RPMI8226 (cell line): ENCODE data around the gene CFH.
"Not testable (repeated sequence)": the region's sequence is repeated elsewhere in the genome, so short reads cannot be mapped to it uniquely, and the experiment has no call there.

Source experiments
- DNase-seq: peaks from one replicate; pipeline ENCODE4 v3.0.0-alpha.2; 2015

Gene CFH

DNA sequence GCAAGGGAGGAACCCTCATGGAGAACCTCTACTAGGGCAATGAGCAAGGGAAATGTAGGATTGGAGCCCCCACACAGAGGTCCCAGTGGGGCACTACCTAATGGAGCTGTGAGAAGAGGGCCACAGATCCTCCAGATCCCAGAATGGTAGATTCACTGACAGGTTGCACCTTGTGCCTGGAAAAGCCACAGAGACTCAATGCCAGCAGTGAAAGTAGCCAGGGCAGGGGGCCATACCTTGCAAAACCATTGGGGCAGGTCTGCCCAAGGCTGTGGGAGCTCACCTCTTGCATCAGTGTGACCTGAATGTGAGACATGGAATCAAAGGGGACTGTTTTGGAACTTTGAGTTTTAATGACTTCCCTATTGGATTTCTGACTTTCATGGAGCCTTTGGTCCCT, 17.9 kb downstream of the CFH start:
- DNase-seq = no peak

DNA sequence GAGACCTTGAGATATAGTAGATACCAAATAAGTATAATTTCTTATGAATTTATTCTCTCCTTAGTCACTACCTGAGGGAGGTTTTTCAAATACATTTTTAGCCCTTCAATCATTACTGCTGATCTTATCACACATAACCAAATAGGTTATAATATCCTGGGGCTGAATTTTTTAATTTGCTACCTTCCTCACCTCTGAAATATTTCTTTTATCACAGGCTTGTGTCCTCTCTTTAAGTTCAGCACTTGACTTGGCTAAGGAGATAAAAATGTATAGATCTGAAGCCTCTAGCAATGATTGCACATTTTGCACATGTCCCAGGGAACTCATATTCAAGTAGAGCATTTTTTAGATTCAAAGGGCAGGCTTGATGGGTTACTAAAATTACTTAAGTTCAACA, 23.1 kb downstream of the CFH start:
- DNase-seq = no peak

DNA sequence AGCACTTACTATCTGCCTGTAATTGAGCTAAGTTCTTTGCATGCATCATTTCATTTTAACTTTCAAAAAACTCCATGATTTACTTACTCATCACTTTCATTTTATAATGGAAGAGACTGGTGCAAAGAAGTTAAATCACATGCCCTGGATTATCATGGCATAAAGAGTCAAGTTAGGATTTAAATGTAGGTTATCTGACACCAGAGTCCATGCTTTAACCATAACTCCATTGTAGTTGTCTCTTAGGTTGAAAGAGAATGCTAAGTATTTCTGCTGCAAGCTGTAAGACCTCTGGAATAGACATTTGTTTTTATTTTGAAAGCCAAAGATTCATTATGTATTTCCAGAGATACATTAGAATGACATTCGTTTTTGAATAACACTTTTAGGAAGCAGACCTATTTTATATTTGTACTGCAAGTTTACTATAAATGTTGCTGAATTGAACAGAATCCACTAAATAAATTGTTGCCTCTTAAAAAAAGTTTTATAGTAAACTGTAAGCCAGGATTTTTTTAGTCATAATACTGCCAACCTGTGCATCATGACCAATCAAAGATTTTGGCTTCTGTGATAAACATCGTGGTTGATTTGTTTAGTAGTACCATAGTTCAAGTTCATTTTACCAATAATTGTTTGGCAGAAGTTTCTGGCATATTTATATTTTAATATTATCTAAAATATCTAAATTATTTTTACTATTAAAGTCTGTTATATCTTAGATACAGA, 26.1 kb downstream of the CFH start:
- no peak for DNase-seq

DNA sequence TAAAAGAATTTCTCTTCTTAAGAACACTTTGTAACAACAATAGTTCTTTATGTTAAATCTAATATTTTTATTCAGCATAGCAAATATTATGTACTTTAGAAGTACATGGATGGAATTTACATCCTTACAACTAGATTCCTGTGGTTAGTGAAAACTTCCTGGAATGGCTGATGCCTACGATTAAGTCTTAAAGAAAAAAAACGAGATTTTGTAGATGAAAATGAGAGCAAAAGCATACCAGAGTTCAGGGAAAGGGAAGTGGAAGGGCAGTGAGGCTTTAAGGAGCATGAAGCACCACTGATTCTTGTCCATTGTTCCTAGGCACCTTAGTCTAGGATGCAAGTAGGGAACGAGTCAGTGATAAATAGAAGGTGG, 26.7 kb downstream of the CFH start:
- no peak for DNase-seq

DNA sequence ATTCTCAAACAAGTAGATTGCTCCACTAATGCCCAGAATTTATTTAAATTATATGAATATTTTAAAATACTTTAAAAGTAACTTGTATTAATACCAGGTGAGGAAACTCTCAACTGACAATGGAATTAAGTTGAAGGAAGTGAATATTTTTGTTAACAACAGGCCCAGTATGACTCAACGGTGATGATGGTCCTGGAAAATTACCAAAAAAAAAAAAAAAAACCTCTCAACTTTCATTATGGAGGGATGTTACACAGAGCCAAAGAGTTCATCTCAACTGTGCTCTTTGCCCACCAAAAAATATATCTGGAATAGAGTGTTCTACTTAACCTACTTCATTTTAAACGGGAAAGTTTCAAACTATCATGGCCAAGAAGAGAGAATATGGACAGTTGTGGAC, 28.3 kb downstream of the CFH start:
- DNase-seq = no peak

DNA sequence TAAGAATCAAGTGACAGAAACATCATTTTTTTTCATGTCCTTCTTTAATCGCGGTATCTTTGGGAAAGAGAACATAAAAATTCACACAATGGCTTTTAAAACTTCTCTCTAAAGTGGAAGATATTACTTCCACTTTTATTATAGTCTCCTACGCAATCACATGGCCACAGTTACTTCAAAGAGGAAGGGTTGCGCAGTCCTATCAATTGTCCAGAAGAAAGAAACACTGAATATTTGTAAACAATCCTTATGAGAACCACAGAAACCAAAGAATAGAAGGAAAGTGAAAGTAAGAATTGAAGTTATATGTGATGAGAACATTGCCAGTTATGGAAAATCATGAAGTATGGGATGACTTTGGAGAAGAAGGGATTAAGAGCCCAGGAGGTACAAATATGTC, 32.6 kb downstream of the CFH start:
- no peak for DNase-seq

DNA sequence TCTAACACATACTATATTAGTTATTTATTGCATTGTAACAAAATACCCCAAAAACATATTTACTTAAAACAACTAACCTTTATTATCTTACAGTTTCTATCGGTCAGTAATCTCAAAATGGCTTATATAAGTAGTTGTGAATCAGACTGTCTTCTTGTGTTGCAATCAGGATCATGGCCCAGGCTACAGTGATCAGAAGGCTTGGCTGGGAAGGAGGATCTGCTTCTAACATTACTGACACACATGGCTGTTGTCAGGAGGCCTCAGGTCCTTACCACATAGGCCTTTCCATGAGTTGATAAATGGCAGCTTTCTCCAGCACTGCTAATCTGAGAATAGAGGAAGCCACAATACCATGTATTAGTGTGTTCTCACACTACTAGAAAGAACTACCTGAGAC, 33.7 kb downstream of the CFH start:
- no peak for DNase-seq

DNA sequence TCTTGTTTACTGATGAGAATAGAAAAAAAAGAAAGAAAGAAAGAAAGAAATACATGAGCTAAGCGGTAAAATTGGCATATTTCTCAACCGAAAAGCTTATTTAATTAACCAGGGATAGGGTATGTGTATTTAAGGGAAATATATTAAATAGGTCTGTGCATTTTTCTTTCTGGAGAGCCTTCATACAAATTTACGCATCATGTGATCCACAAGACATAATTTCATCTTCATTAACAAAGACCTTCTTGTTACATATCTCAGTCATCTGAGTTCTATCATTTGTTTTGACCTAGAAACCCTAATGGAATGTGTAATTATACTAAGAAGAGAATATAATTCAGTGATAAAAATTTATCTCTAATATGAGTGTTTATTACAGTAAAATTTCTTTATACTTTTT, 37.2 kb downstream of the CFH start:
- no peak for DNase-seq

DNA sequence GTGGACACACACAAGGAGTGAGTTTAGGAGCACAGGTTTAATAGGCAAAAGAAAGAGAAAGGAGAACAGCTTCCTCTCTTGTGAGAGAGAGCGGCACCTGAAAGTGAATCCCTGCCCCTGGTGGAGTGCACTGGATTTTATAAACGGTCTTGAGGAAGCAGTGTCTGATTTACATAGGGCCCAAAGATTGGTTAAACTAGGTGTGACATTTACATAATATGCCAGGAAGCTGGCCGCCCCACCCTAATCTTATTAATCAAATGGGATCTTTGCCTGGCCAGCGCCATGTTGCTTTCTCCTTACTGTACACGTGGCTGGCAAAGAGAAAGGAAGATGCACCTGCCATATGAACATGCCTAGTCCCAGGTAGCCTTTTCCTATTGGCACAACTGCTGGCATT, 38.7 kb downstream of the CFH start:
- DNase-seq = peak; percentile 18

DNA sequence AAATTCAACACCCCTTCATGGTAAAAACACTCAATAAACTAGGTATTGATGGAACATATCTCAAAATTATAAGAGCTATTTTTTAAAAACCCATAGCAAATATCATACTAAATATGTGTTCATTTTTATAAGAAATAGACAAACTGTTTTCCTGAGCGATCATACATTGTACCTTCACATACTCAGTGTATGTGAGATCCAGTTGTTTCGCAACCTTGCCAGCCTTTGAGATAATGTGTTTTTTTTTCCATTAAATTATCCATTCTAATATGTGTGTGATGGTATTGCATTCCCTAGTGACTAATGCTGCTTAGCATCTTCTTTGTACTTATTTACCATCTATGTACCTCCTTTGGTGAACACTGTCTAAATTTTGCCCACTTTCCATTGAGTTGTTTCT, 47.1 kb downstream of the CFH start:
- DNase-seq = no peak

DNA sequence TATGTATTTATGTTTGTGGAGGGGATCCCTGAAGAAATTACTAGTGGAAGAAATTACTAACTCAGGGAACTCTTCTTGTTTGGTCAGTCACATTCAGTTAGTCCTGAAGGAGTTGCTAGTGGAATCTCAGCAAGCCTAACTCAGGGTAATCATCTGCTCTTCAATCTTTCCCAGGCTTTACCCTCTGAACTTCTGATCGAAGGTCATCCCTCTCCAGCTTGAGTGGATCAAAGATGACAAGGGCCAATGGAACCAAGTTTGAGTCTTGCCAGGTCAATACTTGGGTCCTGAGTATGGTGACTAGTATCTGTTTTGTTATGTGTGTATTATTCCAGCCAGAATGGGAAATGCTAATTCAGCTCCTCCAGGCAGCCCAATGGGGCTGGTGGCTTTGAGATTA, 49.3 kb downstream of the CFH start:
- DNase-seq = no peak

DNA sequence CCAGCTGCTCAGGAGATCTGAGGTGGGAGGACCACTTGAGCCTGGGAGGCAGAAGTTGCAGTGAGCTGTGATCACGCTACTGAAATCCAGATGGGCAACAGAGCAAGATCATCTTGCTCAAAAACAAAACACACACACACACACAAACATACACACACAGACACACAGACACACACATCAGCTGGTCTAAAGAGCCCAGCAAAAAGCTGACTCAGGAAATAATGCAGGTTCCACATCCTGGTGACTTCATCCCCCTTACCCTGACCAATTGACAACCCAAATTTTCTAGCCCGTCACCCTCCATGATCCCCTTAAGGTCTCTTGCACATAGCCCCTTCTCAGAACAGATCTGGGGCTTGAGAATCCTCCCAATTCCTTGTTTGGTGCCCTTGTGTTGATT, 58.0 kb downstream of the CFH start:
- DNase-seq = not testable (repeated sequence)

DNA sequence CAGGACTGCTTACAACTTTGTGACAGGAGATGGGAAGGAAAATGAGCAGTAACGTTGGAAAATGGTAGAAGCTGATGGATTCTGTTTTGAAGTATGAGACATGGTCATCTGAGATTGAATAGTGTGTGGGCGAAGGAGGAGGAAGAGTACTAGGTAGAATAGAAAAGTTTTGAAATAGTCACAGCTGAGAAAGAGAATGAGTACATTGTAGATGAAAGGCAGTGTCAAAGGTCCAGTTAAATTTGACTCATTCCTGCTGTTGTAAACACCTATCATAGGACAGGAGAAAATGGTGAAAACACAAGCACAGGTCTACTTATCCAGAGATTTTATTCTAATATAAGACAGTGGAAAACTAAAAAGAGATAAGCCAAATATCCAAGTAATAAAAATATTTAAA, 66.0 kb downstream of the CFH start:
- DNase-seq = no peak

DNA sequence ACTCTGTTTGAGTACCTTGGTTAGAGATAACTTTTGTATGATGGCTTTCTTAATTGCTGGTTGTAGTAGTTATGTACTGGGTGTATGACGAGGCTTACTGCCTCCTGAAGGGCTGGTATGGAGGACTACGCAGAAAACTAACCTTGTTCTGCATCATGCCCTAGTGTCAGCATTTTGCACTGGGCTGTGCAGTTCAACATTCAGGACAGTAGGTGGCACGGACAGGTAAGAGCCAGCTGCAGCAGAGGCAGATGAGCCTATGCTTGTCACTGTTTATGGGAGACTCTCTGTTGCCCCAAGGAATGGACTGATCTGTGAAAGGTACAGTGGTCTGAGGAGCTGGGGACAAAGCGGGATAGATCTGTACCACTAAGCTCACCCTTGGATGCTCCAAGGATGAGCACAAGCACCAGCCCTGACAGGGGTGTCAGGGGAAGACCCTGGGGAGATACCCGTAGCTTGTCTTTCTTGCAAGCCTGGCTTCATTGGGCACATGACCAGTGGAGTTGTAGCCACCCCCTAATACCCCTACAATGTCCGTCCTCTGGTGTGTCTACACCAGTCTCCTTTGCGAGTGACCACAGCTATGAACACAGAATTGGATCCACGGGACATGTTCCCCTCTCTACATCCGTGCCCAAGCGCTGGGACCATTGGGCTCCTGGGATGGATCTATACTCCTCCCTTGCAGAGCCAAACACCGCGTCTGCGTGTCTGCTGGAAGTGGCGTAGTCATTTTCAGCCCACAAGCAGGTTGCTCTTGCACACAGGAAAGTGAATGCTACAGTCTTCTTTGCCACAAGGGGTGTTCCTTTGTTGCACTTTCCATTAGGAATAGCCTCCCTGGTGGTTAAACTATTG, 71.7 kb downstream of the CFH start:
- peak; percentile 84 for DNase-seq

DNA sequence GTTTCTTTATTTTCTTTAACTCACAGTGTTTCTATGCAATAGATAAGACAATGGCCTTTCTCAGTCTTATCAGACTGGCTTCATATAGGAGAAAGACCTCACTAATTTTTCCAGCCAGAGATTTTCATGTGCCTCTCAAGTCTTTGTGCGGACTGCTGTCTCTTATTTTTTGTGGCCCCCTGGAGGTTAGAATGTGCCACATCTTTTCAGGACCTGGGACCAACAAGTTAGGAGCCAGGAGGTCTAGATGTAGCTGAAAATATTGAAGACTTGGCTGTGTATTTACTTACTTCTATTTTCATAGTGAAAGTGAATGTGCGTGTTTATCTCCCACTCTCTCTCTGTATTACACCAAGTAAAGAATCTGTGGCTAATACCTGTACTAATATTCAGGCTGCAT, 80.7 kb downstream of the CFH start:
- peak; percentile 6 for DNase-seq

DNA sequence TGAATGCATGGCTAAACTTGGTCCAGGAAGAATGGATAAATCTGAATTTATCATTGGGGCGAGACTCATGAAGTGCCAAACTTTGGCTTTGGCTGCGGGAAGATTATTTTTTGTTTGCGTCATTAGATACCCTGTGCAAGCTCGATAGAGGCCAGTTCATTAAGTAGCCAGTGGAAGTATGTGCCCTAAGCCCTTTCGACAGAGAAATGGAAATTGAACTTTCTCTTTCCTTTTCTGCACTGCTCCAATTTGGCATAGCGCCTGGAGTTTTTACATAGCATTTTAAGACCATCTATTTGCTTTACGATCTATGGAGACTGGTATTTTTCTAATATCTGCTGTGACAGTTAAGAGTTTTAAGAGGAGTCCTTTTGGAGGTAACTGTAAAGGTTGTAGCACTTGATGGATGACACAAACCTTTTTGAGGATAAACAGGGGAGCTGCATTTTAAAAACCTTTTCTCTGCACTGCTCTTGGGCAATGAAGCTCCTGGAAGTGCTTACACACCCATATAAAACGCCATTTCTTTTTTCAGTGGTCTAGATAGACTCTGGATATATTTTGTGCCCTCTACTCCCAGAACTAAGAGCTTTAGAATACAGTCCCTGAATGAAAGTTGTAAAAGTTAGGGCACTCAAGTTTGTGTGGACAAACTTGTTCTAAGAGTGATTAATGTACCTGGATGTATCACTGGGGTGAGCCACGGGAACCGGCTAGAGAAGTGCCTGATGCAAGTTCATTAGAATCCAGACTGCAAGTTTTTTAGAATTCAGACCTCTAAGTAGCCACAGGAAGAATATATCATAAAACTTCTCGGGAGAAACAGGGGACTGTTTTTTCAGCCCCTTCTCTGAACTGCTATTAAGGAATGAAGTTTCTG, 81.5 kb downstream of the CFH start:
- DNase-seq = no peak

DNA sequence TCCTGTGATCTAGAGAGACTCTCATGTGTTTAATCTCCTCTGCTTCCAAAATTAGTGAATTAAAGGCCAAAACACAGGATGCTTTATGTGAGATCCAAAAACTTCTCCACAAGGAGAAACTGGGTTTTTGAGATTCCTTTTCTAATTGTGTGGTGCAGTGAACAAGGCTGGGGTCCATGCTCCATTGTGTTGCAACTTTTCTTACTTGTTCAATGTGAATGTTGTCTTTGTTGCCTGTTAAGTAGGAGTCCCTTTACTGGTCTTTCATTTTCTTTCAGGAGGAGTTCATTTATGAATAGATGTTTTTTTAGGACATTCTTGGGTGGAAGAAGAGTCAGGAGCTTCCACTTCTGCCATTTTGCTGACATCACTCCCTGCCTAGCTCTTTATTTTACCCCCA, 82.2 kb downstream of the CFH start:
- DNase-seq = no peak

DNA sequence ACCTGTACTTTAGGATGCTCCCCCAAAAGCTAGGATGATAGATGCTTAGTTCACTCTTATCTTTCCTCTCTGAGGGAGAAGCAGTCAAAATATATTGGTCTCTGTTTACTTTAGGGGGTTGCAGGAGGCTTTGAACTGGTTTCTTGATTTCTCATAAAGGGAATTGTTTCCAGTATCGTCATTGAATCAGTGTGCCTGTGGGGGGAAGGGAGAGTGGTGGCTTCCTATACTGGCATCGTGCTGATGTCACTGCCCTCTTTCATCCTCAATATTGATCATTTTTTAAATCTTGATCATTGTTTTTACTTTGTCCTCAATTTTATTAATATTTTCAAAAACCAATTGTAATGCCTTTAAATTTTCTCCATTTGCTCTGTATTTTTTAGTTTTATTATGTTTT, 82.6 kb downstream of the CFH start:
- DNase-seq = no peak

DNA sequence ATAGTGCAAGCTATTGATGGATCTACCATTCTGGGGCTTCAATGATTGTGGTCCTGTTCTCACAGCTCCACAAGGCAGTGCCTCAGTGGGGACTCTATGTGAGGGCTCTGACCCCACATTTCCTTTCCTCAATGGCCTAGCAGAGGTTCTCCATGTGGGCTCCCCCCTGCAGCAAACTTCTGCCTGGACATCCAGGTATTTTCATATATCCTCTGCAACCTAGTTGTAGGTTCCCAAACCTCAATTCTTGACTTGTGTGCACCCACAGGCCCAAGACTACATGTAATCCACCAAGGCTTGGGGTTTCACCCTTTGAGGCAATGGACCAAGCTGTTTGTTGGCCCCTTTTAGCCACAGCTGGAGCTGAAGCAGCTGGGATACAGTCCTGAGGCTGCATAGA, 86.9 kb downstream of the CFH start:
- no peak for DNase-seq

DNA sequence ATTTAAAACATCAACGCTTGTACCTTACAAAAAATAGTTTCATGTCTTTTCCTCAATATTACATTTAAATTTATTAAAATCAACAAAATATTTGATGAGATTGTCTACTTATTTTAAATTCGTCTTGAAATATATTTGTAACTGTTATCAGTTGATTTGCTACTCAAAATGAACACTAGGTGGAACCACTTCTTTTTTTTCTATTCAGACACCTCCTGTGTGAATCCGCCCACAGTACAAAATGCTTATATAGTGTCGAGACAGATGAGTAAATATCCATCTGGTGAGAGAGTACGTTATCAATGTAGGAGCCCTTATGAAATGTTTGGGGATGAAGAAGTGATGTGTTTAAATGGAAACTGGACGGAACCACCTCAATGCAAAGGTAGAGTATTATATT, 91.4 kb downstream of the CFH start:
- DNase-seq = peak; percentile 62

DNA sequence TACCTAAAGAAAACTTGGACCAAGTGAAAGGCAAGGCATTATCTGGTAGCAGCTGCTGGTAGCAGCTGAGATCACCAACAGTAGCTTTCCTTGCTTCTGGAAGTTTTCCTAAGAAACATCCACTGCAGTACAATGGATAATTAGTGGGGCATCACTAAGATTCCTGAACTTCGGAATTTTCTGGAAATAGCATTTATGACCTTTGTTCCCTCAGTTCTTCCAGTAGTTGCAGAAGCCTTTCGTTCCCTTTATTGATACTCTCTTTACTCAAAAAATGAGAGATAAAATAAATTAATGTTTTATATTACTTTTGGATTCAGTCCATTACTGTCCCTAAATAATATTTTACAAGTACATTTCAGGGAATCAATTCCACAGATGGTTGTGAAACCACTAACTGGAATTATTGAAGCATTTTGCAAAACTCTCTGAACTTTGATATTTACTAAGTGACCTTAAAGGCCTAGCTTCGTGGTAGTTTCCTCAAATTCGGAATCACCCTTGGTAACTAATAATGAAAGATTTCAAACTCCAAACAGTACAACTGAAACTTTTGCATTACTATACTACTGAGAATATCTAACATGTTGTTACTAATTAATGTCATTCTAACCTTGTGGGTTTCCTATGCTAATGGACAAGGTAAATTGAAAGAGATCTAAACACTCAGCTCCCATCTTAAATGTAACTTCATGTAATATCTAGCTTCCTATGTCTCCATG, 113.3 kb downstream of the CFH start:
- not testable (repeated sequence) for DNase-seq

DNA sequence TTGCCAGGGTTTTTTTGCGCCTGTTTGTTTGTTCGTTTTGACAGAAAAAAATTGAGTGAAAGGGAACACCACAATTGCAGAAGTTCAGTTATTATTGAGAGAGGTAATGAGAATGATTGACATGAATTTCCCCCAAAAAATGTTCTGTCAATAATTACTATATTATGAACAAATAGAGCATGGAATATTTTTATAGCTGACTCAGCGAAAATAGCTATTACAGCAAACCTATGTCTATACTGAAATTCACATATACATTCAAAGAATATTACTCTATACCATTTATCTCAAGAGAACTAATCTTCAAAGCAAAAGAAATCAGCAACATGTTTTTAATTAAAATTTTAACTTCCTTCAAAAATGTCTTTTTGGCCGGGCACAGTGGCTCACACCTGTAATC, 118.0 kb downstream of the CFH start:
- not testable (repeated sequence) for DNase-seq

DNA sequence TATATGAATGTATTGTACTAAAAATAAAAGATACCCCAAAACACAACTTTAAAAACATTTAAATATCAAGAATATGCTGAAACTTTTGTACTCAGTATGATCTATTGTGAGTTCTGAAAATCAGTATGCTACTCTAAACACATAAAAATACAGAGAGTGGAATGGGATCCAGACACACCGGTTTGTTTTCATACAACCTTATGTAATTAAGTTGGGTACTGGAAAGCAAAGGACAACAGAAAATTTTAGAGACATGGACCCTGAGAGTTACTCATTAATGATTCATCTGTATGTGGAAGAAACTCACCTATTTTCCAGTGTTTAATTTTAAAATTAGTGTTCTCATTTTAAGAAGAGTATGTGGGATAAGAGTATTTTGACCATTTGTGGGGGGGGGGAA, 121.9 kb downstream of the CFH start:
- DNase-seq = no peak
